Pons (tissue), 1 donor: Measurements from ENCODE around the gene C1orf226.

ENCODE experiments used
- DNase-seq: peaks from one replicate; pipeline ENCODE4 v3.0.0-alpha.2; 2016; ENCODE audit warnings: low spot score

The C1orf226 gene

DNA sequence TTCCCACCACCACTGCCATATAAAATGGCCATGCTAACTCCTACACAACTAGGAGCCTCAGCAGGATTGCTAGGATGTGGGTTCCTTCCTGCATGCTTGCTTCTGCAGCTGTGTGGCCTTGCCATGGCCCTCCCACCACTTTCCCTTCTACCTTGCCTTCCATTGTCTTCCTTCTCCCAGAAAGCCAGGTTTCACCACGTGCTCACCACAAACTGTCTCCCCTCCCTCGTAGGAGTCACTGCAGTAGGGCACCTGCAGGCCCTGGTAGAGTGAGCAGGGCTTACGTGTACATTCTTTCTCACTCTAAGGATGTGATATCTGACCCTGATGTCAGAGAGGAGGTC, 3.7 kb downstream of the C1orf226 start:
- DNase-seq = no peak

DNA sequence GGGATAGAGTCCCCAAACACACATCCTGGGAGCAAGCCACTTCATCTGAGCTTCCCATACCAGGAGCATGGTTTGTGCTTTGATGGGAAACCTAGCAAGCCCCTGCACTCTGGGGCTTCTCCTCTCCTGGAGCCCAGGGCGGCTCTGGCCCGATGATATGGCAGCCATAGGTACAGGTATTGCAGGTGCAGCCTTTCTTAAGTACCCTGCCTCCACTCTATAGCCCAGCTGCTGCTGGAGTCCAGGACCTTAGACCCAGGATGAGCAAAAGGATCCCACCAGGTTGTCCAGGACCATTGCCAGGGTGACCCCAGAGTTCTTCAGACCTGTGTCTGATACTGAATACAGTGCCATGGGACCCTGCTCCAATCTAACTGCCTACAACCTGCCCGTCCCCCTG, 4.2 kb downstream of the C1orf226 start:
- DNase-seq = no peak

DNA sequence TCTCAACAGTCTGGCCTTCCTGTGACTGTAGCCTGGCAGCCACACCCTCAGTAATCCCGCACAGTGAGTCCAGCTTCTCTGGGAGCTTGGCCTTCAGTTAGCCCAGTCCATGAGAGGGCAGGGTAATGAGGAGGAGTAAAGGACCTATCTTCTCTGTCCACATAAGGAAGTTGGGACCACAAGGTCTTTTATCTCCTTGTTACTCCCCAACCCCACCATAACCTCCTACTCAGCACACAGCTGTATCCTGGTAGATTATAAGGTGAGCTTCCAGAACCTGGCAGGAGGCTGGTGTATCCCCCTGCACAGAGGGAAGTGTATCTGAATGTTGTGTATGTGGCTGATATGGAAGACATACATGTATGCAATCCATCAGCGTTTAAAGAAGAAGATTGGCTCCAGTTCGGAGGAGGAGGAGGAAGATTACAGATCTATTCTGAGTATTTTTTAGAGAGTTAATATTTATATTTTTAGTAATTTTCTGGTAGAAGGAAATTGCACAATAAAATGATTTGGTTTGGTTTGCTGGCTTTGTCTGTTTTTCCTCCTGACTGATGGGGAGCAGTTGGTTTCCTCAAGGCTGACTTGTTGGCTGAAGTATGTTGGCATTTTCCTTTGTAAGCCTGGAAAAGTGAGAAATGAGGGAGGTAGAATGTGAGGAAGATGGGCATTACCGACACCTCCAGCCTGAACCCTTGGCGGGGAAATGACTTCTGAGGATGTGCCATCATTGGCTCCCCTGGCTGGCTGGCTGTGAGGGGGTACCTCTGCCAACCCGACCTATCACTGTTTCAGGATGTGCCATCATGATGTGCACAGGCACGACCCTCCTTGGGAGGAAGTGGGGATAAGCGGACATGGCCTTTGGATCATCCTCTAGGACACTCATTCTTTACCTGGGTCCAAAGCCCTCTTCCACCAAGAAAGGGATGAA, 5.0 kb downstream of the C1orf226 start:
- DNase-seq = no peak

DNA sequence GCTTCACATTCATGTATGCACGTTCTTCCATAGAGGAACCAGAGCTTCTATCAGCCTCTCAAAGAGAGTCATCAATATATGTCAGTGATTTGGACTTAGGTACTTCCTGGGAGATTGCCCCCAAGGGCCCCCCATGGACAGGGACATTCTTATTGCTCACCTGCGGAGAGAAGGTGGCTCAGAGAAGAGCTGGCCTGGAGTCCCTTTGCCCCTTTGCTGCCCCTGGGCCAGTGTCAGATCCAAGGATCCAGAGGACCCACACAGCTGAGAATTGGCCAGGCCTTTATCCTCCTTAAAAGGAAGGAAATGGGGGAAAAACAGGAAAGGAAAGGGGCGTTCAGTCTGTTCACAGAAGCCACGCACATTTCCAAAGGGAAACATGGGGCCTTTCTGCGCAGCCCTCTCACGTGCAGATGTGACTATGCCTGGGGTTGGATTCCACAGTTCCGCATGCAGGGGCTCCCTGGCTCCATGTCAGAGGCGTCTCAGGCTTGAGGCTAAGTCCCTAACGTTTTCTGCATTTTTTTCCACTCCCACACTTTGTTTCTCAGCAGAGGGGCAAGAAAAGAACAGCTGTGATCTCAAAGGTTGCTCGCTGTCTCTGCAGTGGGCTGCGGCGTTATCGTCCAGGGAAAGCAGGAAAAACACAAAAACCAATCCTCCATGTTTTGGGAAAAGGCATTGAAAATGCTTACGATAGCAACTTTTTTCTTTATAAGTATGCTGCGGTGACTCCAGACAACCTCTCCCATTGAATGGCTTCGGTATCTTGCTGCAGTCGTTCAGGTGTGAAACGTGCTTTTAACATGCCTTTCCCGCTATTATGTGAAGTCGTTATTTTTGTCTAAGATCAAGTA, 5.9 kb downstream of the C1orf226 start:
- no peak for DNase-seq

DNA sequence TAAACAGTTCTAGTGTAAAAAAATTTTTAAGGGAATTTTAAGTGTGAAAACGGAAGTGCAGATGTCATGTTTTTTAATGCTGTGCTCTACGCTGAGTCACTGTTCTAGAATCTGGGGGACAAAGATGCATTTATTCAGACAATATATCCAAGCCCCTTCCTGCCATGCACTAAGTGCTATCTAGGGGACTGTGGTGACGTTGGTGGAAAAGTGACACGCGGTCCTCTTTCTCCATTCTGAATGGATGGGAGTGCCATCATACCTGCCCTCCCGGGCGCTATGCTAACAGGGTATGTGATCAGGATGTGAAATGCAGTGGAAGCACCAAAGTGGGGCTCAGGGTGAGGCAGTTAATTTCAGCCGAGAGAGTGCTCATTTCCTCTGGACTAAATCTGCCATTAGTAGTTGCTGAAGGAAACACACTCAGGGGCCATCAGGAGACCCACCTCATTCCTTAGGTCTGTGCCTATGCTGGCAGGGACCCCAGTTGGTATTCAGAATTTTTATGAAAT, 6.6 kb downstream of the C1orf226 start:
- no peak for DNase-seq

DNA sequence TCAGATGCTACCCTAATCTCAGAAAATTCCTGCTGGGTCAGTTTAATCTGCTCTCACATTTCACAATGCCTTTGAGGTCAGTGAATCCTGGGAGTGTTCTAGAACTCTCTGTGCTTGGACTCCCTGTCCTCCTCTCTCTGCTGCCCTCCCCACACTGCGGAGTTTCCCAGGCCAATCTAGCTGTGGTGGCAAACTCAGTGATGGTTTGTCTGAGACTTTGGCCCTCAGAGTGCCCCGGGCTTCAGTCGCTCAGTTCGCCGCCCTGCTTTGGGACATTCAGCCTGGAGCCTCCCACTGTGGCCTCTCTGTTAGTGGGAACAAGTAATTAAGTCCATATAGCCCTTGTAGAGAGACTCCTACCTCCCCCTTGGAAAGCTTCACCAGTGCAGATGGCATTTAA, 7.1 kb downstream of the C1orf226 start:
- DNase-seq = no peak

DNA sequence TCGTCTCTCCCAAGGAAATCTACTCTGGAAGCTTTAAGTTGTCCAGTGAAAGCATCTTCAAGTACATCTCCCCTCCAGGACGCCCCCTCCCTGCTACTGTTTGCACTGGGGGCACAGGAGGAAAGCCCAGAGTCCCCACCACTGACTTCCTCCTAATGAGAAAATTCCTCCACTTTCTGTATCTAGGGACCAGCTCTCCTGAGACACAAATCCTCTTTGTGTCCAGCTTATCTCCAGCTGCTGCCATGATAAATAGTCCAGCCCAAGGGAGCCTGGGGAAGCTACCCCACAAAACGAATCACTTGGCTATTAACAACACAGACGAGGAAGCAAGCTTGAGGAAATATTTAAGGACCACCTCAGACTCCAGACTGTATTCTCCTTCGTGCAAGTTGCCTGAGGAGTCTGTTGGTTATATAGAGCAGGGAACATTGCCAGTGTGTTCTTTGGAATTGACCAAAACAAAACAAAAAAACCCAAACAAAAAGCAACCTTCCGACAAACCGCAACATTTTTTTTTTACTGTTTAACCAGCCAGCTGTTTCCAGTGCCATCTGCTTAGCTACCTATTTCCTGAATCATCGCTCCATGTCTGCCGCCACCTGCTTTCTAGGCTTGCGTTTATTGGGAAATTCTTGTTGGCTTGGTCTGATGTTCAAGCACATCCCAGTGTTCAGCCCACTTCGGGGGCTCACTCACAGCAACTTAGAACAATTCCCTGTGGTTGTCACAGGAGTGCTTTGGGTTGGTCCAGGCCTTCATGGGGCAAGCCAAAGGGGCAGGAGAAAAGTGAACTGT, 7.7 kb downstream of the C1orf226 start:
- no peak for DNase-seq

DNA sequence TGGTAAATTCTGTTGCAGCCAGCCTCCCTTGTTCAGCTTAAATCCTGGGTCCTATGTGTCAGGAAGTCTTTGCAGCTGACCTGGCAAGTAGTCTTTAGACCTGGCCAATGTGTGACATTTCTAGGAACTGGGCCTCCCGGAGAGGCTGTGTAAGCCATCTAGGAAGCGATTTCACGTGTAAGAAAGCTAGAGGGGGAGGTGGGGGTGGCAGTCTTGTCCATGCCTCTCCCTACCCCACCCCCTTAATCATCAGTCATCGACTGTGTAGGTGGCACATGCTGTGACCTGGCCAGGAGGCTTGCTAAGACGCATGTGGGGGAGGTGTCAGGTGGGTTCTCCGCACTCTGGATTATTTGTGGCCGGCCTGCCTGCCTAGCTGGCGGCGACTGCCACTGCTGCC, 8.4 kb downstream of the C1orf226 start:
- no peak for DNase-seq

DNA sequence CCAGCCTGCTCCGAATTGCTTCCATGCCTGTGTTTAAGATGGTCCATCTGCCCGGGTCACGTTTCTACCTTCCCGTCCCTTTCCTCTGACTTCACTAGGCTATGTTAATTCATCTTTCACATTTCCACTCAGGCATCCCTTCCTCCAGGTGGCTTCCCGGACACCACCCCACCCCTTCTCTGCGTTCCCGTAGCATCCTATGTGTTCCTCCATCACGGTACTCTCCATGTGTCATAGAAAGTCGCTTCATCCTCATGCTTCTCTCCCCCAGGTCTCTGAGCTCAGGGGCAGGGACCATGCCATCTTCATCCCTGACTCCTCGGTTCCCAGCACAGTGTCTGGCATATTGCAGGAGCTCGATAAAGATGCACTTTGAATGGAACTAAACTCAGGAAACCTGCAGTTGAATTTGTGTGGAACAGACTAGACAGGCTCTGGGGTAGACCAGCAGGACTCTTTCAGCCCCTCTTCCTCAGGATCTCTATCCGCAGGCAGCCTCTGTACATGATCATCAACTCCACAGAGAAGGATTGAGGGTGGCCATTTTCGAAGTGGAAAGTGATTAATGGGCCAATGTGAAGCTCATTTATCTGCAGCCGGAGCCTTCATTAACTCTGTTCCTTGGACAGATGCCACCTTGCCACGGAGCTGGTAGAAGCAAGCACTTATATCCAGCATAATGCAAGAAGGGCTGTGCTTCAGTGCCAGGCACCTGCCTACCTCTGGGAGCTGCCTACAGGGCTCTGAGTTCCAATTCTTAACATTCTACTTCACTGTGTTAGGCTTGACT, 9.1 kb downstream of the C1orf226 start:
- no peak for DNase-seq

DNA sequence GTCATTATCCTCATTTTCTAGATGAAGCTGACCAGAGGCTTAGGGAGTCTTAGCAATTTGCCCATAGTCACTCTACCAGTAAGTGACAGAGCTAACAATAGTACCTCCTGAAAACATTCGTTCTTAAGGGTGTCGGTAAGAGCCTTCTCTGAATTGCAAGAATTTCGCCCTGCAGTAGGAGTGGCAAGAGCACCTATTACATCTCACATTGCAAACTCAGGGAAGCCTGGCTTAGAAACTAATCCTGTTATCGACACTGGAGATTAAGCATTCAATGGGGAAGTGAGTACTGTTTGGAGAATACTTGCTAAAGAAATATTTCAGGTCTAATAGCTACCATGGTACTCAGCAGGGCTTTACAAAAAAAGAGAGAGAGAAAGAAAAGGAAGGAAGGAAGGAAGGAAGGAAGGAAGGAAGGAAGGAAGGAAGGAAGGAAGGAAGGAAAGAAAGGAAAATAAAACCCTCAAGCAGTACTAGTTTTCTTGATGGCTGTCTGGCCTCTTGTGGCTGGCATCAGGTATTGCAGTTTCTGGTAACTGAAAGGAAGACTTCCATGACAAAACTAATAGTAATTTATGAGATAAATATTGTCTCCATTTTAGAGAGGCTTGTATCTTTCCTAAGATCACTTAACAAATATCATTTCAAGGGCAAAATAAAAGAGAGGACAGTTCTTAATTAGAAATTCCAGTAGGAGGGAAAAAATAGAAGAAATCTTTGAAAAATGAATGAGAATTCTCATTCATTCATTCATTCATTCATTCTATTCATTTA, 10.4 kb downstream of the C1orf226 start:
- DNase-seq = peak; percentile 58

DNA sequence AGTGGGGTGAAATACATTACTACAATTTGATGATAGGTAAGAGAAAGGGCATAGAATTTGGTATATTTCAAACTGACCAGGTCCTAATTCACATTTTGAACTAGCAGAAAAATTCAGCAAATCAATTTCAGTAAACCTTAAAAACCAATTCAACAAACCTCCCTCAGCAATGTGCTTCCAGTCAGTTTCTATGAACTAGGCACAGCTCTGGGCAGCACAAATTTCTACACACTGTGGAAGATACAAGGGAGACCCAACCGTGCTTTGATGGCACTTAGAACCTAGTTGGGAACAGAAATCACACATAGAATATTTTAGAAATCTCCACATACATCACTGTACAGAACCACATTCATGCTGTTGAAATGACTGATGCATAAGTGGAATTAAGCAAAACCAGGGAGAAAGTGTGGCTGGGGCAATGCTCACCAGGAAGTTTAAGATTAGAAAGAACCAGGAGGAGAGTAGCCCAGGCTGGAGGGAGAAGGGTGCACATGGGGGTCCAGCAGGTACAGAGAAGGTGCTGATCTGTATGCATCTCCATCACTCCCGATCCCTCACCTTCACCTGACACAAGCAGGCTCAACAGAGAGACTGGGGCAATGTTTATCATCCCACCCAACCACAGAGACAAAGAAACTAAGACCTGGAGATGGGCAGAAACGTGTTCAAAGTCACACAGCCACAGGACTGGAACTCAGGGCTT, 14.8 kb downstream of the C1orf226 start:
- DNase-seq = no peak

DNA sequence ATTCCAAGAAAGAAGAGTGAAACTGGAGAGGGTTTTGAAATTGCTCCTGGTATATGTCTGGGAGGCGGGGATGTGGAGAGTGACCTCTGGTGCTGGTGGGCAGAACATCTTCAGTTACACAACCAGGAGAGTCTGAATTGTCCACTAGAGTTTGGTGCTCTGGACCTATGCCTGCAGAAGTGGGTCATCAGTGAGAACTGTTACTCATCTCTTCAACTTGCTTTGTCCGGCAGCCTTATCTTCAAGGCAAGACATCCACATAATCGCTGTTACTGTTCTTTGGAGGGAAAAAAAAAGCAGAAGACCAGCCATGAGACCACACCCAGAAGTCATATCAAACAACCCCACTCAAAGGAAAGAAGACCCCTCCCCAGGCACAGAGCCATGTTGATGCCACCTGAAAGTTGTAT, 15.5 kb downstream of the C1orf226 start:
- no peak for DNase-seq

DNA sequence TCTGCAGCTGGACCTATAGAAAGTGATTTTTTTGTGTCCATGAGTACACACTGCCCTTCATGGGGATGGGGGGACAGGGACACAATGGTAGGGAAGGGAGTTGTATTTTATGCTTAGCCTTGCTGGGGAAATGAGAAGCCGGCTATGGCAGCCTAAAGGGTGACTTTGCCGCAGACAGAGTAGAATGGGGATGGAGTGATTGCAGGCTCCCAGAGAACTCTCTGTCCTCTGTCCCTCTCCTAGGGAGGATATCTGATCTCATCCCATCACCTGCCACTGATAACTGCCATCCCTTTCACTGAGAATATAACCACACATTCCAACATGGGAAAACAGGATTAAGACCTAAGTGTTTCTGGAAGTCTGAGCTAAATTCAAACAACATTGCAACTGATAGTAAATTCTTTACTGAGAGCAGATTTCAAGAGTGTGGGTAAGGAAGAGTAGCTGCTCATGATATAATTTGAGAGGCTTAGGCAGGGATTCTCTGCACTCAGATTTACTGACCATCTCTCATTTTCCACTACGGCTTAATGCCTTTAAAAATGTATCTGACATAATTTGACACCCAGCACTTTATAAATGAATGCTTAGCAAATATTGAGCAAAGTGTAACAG, 16.5 kb downstream of the C1orf226 start:
- DNase-seq = no peak

DNA sequence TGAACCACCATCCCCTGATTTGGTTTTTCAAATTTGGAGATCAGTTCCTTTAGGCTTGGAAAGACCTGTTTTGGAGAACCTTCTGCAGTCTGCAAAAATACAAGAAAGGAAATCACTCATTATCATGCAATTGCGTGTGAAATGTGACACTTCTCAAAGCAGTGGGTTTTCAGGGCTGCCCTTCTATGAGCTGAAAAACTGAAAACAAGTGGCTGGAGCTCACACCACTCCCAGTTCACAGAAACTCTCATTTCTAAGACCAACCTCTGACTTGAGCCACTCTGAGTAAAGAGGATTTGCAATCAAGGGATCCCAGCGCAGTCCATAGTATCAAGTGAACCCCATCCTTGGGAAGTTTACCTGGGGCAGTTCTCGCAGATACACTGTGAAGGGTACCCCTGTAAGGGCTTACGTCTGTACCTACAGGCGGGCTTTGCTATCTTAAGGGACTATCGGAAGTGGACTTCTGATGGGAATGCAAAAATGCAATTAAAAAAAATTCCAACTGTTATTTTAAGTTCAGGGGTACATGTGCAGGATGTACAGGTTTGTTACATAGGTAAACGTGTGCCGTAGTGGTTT, 17.6 kb downstream of the C1orf226 start:
- no peak for DNase-seq

DNA sequence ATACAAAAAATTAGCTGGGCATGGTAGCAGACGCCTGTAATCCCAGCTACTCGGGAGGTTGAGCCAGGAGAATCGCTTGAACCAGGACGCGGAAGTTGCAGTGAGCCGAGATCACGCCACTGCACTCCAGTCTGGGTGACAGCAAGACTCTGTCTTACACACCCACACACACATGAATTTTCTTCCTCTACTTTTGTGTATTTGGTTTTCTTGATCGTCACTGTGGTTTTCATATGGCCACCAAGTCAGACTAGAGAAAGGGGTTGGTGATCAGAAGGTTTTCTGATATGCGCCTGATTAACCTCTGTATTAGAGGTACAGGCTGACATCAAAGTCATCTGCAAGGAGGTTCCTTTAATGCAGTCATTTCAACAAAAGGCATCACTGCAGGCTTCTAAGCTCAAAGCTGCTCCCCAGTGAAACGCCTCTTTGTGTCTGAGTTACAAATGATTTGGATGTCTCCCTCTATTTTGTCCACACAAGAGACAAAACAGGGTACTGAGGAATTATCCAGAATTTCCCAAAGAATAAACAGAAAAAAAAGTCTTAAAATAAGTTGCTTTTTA, 19.3 kb downstream of the C1orf226 start:
- peak; percentile 33 for DNase-seq

DNA sequence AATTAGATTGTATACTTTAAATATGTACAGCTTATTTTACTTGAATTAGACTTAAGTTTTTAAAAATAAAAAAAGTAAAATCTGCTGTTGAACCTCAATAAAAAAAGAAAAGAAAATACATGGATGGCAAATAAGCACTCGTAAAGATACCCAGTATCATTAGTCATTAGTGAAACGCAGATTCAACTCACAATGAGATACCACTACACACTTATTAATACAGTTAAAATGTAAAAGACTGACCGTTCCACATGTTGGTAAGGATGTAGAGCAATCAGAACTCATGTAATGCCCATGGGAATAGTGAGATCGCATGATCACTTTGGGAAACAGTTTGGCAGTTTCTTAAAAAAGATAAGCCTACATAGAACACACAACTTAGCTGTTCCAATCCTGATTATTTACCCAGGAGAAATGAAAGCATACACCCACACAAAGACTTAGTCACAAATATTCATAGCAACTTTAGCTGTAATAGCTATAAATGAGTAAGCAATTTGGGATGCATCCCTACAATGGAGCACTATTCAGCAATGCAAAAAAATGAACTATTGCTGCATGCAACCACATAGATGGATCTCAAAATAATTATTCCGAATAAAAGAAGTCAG, 23.1 kb downstream of the C1orf226 start:
- no peak for DNase-seq

DNA sequence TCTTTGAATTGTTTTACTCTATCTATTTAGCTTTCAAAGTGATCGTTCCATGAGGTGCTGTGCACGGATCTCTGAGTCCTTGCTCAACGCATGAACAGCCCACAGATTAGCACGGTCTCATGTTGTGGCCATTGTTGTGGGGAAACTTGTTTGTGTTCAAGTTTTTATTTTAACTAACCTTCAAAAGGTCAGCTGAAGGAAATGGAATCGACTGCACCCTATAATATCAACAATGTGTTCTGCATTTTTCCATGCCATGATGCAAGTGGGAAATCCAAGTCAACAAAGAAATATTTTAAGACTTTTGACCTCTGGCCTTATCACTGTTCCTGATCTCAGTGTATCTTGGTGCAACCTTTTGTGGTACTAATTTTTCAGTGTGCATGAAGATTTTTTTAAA, 24.3 kb downstream of the C1orf226 start:
- no peak for DNase-seq

DNA sequence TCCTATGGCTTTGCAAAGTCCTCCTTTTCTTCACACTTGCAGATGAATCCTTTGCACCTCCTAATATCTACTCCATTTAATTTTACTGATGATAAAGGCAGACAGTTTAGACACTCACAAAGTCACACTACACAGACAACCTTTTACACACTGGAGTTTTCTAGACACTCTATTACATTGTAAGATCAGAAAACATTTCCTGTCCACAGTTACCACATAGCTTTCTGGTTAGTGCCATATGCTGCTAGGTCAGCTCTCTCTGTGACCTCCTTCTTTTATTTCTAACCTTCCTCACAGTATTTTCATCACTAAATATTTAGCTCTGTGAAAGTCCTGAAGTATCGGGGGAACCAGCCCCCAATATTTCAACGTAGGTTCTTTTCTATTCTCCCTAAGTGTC, 25.3 kb downstream of the C1orf226 start:
- no peak for DNase-seq
